ENCODE measurements around the gene YPEL2. TPM values are rescaled to one million over a fixed set of nuclear protein-coding genes. Genes with fewer than 3 reads are reported as not detected.
"Not testable (repeated sequence)": the region's sequence is repeated elsewhere in the genome, so short reads cannot be mapped to it uniquely, and the experiment has no call there.

The YPEL2 gene
- polyA plus RNA-seq, 4 donors, result 28.6 to 37.6 (median 34.1) TPM

DNA sequence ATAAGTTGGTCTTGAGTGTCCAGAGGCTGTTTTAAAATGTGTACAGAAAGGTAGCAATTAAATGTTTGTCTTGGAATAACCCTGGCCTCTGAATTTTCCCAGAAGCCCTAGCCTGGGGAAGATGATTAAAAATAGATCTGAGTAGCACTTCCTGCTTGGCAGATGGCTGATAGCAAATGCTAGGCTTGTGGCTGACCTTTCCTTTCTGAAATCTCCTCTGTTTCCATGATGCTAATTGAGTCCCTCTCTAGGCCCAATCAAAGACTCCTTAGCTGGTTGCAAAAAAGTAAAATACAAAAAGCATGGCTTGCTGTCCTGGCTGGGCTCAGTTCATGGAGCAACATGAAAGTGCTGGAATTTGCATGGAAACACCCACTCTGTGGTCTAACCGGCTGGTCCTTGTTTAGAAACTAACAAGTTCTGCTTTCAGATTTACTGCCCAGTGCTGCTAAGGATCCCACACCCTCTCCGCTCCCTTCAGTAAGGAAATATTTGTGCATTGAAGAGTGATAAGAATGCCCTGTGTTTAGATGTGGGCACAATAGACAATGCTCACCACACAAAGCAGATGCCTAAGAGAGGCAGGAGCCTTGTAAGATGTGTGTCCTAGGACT, 40.8 kb downstream of the YPEL2 start:
- DNase-seq (ENCODE audit: low read depth in 4 of 4, low spot score in 2 of 4), result peak in 2 of 4 donors; percentile 54 to 64

- no peak for DNase-seq (ENCODE audit: low read depth in 4 of 4, low spot score in 2 of 4)
These were observed 42.5 kb downstream of the YPEL2 start for GRCh38 chr17:59373882-59374495.

GRCh38 chr17:59374612-59375011, 43.2 kb downstream of the YPEL2 start:
- DNase-seq (ENCODE audit: low read depth in 4 of 4, low spot score in 2 of 4), result no peak

DNA sequence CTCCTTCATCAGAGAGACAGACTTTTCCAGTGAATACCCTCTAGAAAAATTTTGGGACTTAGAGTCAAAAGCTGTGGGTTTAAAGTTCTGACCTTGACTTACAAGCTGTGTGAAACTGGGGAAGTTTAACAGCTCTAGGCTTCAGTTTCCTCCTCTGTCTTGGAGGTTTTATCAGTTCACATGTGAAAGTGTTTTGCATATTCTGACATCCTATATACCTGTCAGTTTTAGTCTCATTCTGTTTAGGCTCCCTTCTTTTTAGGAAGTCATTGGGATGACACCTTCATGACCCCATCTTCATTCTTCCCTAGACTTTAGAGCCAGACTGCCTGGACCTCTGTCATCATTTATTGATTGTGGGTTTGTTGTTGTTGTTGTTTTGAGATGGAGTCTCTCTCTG, 44.4 kb downstream of the YPEL2 start:
- no peak for DNase-seq (ENCODE audit: low read depth in 4 of 4, low spot score in 2 of 4)

- DNase-seq (ENCODE audit: low read depth in 4 of 4, low spot score in 2 of 4), result no peak
These were observed 45.1 kb downstream of the YPEL2 start for GRCh38 chr17:59376506-59376905.

- DNase-seq (ENCODE audit: low read depth in 4 of 4, low spot score in 2 of 4), result no peak
These were observed 46.0 kb downstream of the YPEL2 start for GRCh38 chr17:59377410-59377809.

- no peak for DNase-seq (ENCODE audit: low read depth in 4 of 4, low spot score in 2 of 4)
These were observed 47.2 kb downstream of the YPEL2 start for GRCh38 chr17:59378675-59379074.

GRCh38 chr17:59380474-59380873, 49.0 kb downstream of the YPEL2 start:
- DNase-seq (ENCODE audit: low read depth in 4 of 4, low spot score in 2 of 4), result no peak

DNA sequence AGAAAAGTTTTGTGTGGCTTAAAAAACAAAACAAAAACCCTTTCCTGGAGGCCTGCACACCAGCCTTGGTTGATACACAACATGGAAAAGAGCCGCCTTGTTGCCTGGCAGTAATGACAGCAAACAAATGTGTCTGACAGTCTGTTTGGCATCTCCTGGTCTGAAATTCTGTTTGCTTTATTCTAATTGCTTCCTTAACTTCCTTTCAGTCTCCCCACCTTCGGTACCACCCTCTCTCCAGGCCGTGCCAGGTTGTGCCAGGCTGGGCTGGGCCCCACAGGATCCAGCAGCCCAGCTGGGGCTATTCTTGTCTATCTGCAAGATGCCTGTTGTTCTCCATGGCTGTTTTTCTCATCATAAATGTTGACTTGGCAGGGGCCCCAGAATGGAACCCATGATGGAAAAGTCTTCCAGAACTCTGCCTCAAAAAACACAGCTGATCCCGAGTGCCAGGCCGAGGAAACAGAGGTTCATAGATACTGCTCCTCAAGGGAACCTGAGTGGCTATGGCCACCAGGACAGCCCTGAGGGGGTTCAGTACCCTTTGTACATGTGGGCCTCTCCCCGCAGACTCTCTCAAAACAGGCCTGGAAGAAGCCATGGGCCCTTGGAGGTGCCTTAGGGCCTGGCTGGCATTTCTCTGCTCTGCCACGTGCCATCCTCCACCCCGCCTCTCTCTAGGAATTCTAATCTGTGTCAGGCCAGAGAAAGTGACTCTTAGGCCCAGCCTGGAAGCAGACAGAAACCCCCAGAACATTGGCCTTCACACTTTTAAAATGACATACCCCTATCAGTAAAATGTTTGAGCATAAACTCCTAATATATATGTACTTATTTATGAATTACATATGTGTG, 50.5 kb downstream of the YPEL2 start:
- no peak for DNase-seq (ENCODE audit: low read depth in 4 of 4, low spot score in 2 of 4)

- no peak for DNase-seq (ENCODE audit: low read depth in 4 of 4, low spot score in 2 of 4)
These were observed 52.4 kb downstream of the YPEL2 start for GRCh38 chr17:59383893-59384292.

DNA sequence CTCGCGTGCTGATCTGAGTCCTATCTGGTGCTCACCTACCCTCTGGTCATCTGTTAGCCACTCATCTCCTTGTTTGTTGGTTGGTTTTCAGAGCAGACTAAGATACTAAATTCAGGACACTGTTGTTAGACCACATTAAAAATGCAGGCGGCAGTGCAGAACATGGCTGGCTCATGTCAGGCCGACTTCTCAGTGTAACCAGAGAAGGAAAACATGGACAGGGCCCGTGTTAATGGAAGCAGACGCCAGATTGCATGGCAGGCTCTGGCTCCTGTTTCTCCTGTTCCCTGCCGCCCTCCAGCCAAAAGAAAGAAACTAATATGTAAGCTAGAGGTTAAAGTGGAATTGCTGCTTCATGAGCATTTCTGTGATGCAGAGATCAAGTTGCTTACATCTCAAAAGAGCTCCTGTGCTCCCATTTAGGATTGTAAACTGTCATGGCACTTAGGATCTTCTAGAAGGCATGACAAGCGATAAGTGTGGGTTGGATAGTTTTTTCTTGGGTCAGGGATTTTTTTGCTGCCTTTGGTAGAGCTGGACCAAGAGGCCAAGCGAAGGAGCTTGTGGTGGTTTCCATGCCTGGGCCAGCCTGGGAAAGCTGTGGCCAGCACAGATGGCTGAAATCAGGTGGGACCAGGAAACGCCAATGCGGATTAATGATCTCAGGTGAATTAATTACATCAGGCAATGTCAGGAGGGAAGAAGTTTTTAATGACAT, 56.1 kb downstream of the YPEL2 start:
- peak in 1 of 4 donors; percentile 62 for DNase-seq (ENCODE audit: low read depth in 4 of 4, low spot score in 2 of 4)

- no peak for DNase-seq (ENCODE audit: low read depth in 4 of 4, low spot score in 2 of 4)
These were observed 56.7 kb downstream of the YPEL2 start for GRCh38 chr17:59388069-59388556.

- no peak for DNase-seq (ENCODE audit: low read depth in 4 of 4, low spot score in 2 of 4)
These were observed 57.6 kb downstream of the YPEL2 start for GRCh38 chr17:59389066-59389465.

GRCh38 chr17:59391021-59391420, 59.6 kb downstream of the YPEL2 start:
- DNase-seq (ENCODE audit: low read depth in 4 of 4, low spot score in 2 of 4), result no peak

GRCh38 chr17:59392973-59393679, 61.7 kb downstream of the YPEL2 start:
- no peak for DNase-seq (ENCODE audit: low read depth in 4 of 4, low spot score in 2 of 4)

DNA sequence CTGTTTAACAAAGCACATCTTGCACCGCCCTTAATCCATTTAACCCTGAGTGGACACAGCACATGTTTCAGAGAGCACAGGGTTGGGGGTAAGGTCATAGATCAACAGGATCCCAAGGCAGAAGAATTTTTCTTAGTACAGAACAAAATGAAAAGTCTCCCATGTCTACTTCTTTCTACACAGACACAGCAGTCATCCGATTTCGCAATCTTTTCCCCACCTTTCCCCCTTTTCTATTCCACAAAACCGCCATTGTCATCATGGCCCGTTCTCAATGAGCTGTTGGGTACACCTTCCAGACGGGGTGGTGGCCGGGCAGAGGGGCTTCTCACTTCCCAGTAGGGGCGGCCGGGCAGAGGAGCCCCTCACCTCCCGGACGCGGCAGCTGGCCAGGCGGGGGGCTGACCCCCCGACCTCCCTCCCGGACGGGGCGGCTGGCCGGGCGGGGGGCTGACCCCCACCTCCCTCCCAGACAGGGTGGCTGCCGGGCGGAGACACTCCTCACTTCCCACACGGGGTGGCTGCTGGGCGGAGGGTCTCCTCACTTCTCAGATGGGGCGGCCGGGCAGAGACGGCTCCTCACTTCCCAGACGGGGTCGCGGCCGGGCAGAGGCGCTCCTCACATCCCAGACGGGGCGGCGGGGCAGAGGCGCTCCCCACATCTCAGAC, 62.4 kb downstream of the YPEL2 start:
- not testable (repeated sequence) for DNase-seq (ENCODE audit: low read depth in 4 of 4, low spot score in 2 of 4)

- no peak for DNase-seq (ENCODE audit: low read depth in 4 of 4, low spot score in 2 of 4)
These were observed 64.8 kb downstream of the YPEL2 start for GRCh38 chr17:59396134-59396826.

GRCh38 chr17:59397316-59398073, 66.0 kb downstream of the YPEL2 start:
- DNase-seq (ENCODE audit: low read depth in 4 of 4, low spot score in 2 of 4), result no peak
